Measurements from ENCODE around the gene F8A3. TPM values are rescaled to one million over a fixed set of nuclear protein-coding genes. Genes with fewer than 3 reads are reported as not detected.
"Not testable (repeated sequence)": the region's sequence is repeated elsewhere in the genome, so short reads cannot be mapped to it uniquely, and the experiment has no call there.

F8A3 gene
- total and polyA plus RNA-seq, 9 of the 15 experiments (the other 6 are each of a cell fraction or from before 2014, with no cell fraction given): not detected

DNA sequence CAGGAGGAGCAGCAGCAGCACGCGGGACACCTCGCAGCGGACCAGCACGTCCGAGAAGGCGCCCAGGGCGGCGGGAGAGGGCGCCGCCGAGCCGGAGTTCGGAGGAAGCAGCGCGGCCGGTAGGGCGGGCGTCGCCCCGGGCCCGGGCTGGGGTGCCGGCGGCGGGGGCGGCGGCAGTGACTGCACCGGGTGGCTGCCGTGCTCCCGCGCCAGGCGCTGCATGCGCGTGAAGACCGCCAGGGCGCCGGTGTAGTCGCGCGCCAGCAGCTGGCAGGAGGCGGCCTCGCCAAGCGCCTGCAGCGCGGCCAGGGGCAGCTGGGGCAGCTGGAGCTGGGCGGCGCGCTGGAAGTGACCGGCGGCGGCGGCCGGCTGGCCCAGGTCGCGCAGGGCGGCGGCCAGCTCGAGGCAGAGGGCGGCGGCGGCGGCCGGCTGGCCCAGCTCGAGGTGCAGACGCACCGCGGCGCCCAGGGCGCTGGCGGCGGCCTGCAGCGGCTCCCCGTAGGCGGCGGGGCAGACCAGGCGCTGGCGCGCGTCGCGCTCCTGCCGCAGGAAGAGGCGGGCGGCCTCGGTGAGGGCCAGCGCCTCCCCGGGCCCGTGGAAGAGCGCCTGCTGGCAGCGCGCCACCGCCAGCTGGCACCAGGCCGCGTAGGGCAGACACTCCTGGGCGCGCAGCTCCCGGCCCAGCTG lies 516 bp downstream of the F8A3 start:
- intact Hi-C loops (cut with micrococcal nuclease); ATAC-seq; H3K9ac ChIP-seq (ENCODE audit: insufficient read depth in 1 of 2, low read depth in 2 of 2, low read length in 2 of 2); H3K79me2 ChIP-seq (ENCODE audit: control insufficient read depth, insufficient read depth, low read length); H3K4me2 ChIP-seq (ENCODE audit: insufficient read depth, low read length); FAIRE-seq; DNase-seq (ENCODE audit: extremely low read depth in 1 of 4, low spot score in 3 of 4); H3K27ac ChIP-seq (ENCODE audit: extremely low read depth, low read depth, low read length); H3K9me3 ChIP-seq (replicated peaks; ENCODE audit: control insufficient read depth, insufficient read depth, low read depth, low read length); CTCF ChIA-PET (ENCODE audit: low intra/inter-chr PET ratio); H2AFZ ChIP-seq (ENCODE audit: low read depth, low read length); BruUV-seq (replicated peaks); POLR2A ChIA-PET; H3K4me3 ChIP-seq; H3K9me1 ChIP-seq (ENCODE audit: control insufficient read depth, insufficient read depth, low read length); H4K20me1 ChIP-seq (replicated peaks; ENCODE audit: control insufficient read depth, insufficient read depth, low read length); H3K4me1 ChIP-seq (replicated peaks in 1 of 2; ENCODE audit: control insufficient read depth in 2 of 2, insufficient read depth in 2 of 2, low read length in 2 of 2); H3K27me3 ChIP-seq (ENCODE audit: control insufficient read depth in 2 of 2, insufficient read depth in 2 of 2, low read length in 2 of 2); H3K36me3 ChIP-seq (ENCODE audit: control insufficient read depth, insufficient read depth, low read length): not testable (repeated sequence)
- in situ Hi-C loops (cut with MboI): loop anchor here (25.0 kb wide), 1 partner anchor 571 kb away; the partner anchor contains the start of gene F8A1
- no CpG with 5 or more reads among the region's 97 CpGs for WGBS (ENCODE audit: insufficient coverage, low coverage, missing lambda C conversion rate)

GRCh38 chrX:155441097-155441496 lies 17.3 kb downstream of the F8A3 start:
- ATAC-seq: no peak
- Histone ChIP-seq H3K36me3 (ENCODE audit: control insufficient read depth, insufficient read depth, low read length) (no peaks in the 10 kb centered on the region), H3K4me1 (replicated peaks in 1 of 2; ENCODE audit: control insufficient read depth in 2 of 2, insufficient read depth in 2 of 2, low read length in 2 of 2) (peaks cover 2% of the 10 kb centered on the region in 2 experiments; a peak in 3 of 5 replicates), H3K4me3 (no peak overlapping the region), H3K9ac (ENCODE audit: insufficient read depth in 1 of 2, low read depth in 2 of 2, low read length in 2 of 2) (no peak overlapping the region), H2AFZ (ENCODE audit: low read depth, low read length) (no peak overlapping the region), H3K9me3 (replicated peaks; ENCODE audit: control insufficient read depth, insufficient read depth, low read depth, low read length) (no peaks in the 10 kb centered on the region), H3K4me2 (ENCODE audit: insufficient read depth, low read length) (no peak overlapping the region), H3K27me3 (ENCODE audit: control insufficient read depth in 2 of 2, insufficient read depth in 2 of 2, low read length in 2 of 2) (no peaks in the 10 kb centered on the region), H3K9me1 (ENCODE audit: control insufficient read depth, insufficient read depth, low read length) (no peaks in the 10 kb centered on the region), H3K27ac (ENCODE audit: extremely low read depth, low read depth, low read length) (no peak overlapping the region), H4K20me1 (replicated peaks; ENCODE audit: control insufficient read depth, insufficient read depth, low read length) (no peaks in the 10 kb centered on the region), H3K79me2 (ENCODE audit: control insufficient read depth, insufficient read depth, low read length) (no peaks in the 10 kb centered on the region)
- no peak for DNase-seq (ENCODE audit: extremely low read depth in 1 of 4, low spot score in 3 of 4)
- TF ChIP-seq ZFP36 (IDR thresholded peaks at IDR 0.05; ENCODE audit: low read depth, low read length, partially characterized antibody) (peak; percentile 68), NR3C1 (CRISPR knock-in tag; IDR thresholded peaks at IDR 0.05) (no peak), GTF2A2 (tag; IDR thresholded peaks at IDR 0.05) (no peak), MAFG (tag; conservative IDR thresholded peaks at IDR 0.05) (no peak), STAT5B (CRISPR knock-in tag; IDR thresholded peaks at IDR 0.05) (no peak), ZNF79 (CRISPR knock-in tag; IDR thresholded peaks at IDR 0.05; ENCODE audit: low read depth) (no peak)
- no TSS peak for BruUV-seq (replicated peaks)
- in situ Hi-C loops (cut with MboI) (no loop called here), intact Hi-C loops (cut with micrococcal nuclease) (no loop called here)
- ChIA-PET POLR2A (no interaction called here), CTCF (ENCODE audit: low intra/inter-chr PET ratio) (no interaction called here)
- no peak for FAIRE-seq
